Astrocyte of the cerebellum (primary cell): ENCODE results near the gene AGBL3.

Experiments used
- DNase-seq: peaks from one replicate; pipeline ENCODE4 v3.0.0-alpha.2; 2011; ENCODE audit warnings: low read depth
- H3K4me3 ChIP-seq: 2 replicates; pipeline ENCODE4 v1.5.1; 2011; ENCODE audit warnings: mild to moderate bottlenecking, low read depth, low read length, moderate library complexity
- in situ Hi-C: cut with HindIII; loops from 2 replicates; pipeline ENCODE4 v1.10.0; 2017; ENCODE audit warnings: low sequenced_read_pairs
- TF ChIP-seq, protein P1 (sequence below): IDR thresholded peaks from 2 replicates; pipeline ENCODE4 v1.5.1; 2012; ENCODE audit warnings: low read length, low read depth, moderate library complexity, mild to moderate bottlenecking; ENCODE audit errors: missing control alignments

AGBL3 gene

DNA sequence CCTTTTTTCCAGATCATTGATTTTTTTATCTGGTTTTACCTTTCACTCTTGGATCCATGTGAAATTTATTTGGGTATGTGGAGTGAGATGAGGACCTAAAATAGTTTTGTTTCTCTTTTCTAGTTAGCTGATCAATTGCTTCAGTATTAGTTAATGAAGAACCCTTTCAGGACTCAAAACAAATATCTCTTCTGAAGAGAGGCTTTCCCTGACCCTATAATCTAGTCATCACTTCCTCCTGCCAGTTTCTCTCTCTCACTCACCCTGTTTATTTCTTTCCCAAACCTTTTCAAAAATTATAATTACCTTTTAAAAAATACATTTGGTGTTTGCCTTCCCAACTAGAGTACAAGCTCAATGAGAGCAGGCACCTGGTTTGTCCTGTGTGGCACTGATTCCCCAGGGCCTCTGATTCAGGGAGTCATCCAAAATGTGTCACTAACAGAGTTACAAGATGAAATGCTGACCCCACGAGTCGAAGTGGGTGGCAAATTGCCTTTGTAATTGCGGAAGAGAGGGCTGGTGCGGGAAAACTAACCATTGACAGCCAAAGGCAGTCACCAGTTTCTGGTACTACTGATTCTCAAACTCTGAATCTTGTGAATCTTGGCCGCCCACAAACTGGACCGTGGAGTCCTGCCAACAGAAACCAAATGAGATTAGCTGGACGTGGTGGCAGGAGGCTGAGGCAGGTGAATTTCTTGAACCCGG lies 163.9 kb downstream of the AGBL3 start:
- in situ Hi-C loops, result no loop called here
- TF ChIP-seq, protein P1, sequence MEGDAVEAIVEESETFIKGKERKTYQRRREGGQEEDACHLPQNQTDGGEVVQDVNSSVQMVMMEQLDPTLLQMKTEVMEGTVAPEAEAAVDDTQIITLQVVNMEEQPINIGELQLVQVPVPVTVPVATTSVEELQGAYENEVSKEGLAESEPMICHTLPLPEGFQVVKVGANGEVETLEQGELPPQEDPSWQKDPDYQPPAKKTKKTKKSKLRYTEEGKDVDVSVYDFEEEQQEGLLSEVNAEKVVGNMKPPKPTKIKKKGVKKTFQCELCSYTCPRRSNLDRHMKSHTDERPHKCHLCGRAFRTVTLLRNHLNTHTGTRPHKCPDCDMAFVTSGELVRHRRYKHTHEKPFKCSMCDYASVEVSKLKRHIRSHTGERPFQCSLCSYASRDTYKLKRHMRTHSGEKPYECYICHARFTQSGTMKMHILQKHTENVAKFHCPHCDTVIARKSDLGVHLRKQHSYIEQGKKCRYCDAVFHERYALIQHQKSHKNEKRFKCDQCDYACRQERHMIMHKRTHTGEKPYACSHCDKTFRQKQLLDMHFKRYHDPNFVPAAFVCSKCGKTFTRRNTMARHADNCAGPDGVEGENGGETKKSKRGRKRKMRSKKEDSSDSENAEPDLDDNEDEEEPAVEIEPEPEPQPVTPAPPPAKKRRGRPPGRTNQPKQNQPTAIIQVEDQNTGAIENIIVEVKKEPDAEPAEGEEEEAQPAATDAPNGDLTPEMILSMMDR, result no peak

GRCh38 chr7:135151132-135151531 lies 164.8 kb downstream of the AGBL3 start:
- no peak for DNase-seq
- no peak overlapping the region for H3K4me3 ChIP-seq
- in situ Hi-C loops, result no loop called here
- TF ChIP-seq, protein P1, result no peak

More for the DNA sequence above, 163.9 kb downstream of the AGBL3 start:
- DNase-seq, result no peak
- H3K4me3 ChIP-seq, result no peak overlapping the region

- H3K4me3 ChIP-seq, result no peak overlapping the region
- TF ChIP-seq, protein P1, result no peak
- in situ Hi-C loops, result no loop called here
- DNase-seq, result no peak
Measured at GRCh38 chr7:135151533-135151932, 165.2 kb downstream of the AGBL3 start.

- no peak overlapping the region for H3K4me3 ChIP-seq
- TF ChIP-seq, protein P1, result no peak
- in situ Hi-C loops, result no loop called here
- no peak for DNase-seq
Measured at GRCh38 chr7:135152442-135152841, 166.1 kb downstream of the AGBL3 start.

DNA sequence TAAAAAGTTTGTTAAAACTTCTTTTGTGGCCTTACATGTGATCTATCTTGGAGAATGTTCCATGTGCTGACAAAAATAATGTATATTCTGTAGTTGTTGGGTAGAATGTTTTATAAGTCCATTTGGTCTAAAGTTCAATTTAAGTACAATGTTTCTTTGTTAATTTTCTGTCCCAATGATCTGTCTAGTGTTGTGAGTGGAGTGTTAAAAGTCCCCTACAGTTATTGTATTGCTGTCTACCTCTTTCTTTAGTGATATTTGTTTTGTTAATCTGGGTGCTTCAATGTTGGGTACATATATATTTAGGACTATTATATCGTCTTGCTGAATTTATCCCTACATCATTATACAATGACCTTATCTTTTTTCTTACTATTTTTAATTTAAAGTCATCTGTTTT lies 168.4 kb downstream of the AGBL3 start:
- in situ Hi-C loops, result no loop called here
- TF ChIP-seq, protein P1, result no peak
- H3K4me3 ChIP-seq, result no peak overlapping the region
- no peak for DNase-seq

DNA sequence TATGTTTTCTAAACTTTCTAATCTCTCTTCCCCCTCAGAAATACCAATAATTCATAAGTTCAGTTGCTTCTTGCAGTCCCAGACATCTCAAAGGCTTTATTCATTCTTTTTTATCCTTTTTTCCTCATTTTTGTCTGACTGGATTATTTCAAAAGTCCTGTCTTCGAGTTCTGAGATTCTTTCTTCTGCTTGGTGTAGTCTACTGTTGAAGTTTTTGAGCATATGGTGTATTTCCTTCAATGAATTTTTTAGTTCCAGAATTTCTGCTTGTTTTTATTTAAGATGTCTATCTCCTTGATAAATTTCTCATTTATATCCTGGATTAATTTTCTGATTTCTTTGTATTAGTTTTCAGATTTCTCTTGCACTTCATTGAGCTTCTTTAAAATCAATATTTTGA lies 170.0 kb downstream of the AGBL3 start:
- in situ Hi-C loops, result no loop called here
- TF ChIP-seq, protein P1, result no peak
- no peak for DNase-seq
- H3K4me3 ChIP-seq, result no peak overlapping the region

- in situ Hi-C loops, result no loop called here
- no peak for DNase-seq
- no peak overlapping the region for H3K4me3 ChIP-seq
- TF ChIP-seq, protein P1, result no peak
Measured at GRCh38 chr7:135158141-135158655, 171.9 kb downstream of the AGBL3 start.
